Tongue (tissue), 2 donors: ENCODE measurements around the gene DRAM2. TPM values are rescaled to one million over a fixed set of nuclear protein-coding genes. Genes with fewer than 3 reads are reported as not detected.
"Not testable (repeated sequence)": the region's sequence is repeated elsewhere in the genome, so short reads cannot be mapped to it uniquely, and the experiment has no call there.

Source experiments
- DNase-seq: peaks from one replicate; pipeline ENCODE4 v3.0.0-alpha.2; 2015
- total RNA-seq: library from RNA; depleted of rRNA; stranded (reverse); fragments of >200 nt; gene quantifications from one replicate; pipeline ENCODE4 v1.2.3, GENCODE V29; 2014

DRAM2 gene
- total RNA-seq, 1 donor from 2014 or later, result 24.6 TPM

GRCh38 chr1:111142356-111142975 is 2.6 kb upstream of the DRAM2 start:
- no peak for DNase-seq

- no peak for DNase-seq
Measured at GRCh38 chr1:111141245-111142220, 1.6 kb upstream of the DRAM2 start.

- DNase-seq, result no peak
Measured at GRCh38 chr1:111140680-111140967, 731 bp upstream of the DRAM2 start.

- DNase-seq, result peak; percentile 77
Measured at GRCh38 chr1:111139324-111139955, 453 bp downstream of the DRAM2 start.

GRCh38 chr1:111133866-111134265 is 6.0 kb downstream of the DRAM2 start:
- DNase-seq, result no peak

GRCh38 chr1:111131693-111132092 is 8.2 kb downstream of the DRAM2 start:
- no peak for DNase-seq

- no peak for DNase-seq
Measured at GRCh38 chr1:111129376-111129775, 10.5 kb downstream of the DRAM2 start.

GRCh38 chr1:111127923-111128643 is 11.8 kb downstream of the DRAM2 start:
- DNase-seq, result no peak

- no peak for DNase-seq
Measured at GRCh38 chr1:111126354-111126753, 13.5 kb downstream of the DRAM2 start.

- no peak for DNase-seq
Measured at GRCh38 chr1:111116496-111116895, 23.4 kb downstream of the DRAM2 start.

- DNase-seq, result no peak
Measured at GRCh38 chr1:111110197-111110899, 29.5 kb downstream of the DRAM2 start.

- DNase-seq, result no peak
Measured at GRCh38 chr1:111104981-111105380, 34.9 kb downstream of the DRAM2 start.

- DNase-seq, result no peak
Measured at GRCh38 chr1:111101854-111102642, 37.8 kb downstream of the DRAM2 start.

- no peak for DNase-seq
Measured at GRCh38 chr1:111099289-111099688, 40.6 kb downstream of the DRAM2 start.

GRCh38 chr1:111097356-111098099 is 42.4 kb downstream of the DRAM2 start:
- DNase-seq, result no peak

GRCh38 chr1:111095421-111095820 is 44.5 kb downstream of the DRAM2 start:
- not testable (repeated sequence) for DNase-seq

- DNase-seq, result no peak
Measured at GRCh38 chr1:111089638-111090037, 50.3 kb downstream of the DRAM2 start.

- no peak for DNase-seq
Measured at GRCh38 chr1:111085676-111086075, 54.2 kb downstream of the DRAM2 start.

- no peak for DNase-seq
Measured at GRCh38 chr1:111084999-111085398, 54.9 kb downstream of the DRAM2 start.
